Measurements from ENCODE around the gene NTHL1.

DNA sequence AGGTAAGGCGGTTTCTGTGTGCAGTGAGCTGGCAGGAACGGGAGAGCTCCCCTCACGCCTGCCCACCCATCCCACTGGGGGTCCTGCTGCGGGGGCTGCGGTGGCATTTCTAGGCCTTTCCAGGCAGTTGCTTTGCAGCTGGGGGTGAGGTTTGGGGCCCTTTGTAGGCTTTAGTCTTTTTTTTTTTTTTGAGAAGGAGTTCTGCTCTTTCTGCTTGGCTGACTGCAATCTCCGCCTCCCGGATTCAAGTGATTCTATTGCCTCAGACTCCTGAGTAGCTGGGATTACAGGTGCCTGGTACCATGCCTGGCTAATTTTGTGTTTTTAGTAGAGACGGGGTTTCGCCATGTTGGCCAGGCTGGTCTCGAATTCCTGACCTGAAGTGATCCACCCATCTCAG is 11.2 kb upstream of the NTHL1 start:
- no peak for TF ChIP-seq POLR2A (IDR thresholded peaks at IDR 0.05)
- TF ChIP-seq, protein P1, sequence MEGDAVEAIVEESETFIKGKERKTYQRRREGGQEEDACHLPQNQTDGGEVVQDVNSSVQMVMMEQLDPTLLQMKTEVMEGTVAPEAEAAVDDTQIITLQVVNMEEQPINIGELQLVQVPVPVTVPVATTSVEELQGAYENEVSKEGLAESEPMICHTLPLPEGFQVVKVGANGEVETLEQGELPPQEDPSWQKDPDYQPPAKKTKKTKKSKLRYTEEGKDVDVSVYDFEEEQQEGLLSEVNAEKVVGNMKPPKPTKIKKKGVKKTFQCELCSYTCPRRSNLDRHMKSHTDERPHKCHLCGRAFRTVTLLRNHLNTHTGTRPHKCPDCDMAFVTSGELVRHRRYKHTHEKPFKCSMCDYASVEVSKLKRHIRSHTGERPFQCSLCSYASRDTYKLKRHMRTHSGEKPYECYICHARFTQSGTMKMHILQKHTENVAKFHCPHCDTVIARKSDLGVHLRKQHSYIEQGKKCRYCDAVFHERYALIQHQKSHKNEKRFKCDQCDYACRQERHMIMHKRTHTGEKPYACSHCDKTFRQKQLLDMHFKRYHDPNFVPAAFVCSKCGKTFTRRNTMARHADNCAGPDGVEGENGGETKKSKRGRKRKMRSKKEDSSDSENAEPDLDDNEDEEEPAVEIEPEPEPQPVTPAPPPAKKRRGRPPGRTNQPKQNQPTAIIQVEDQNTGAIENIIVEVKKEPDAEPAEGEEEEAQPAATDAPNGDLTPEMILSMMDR (IDR thresholded peaks at IDR 0.05): no peak
